ENCODE data around the gene TTLL9. TPM values are rescaled to one million over a fixed set of nuclear protein-coding genes. Genes with fewer than 3 reads are reported as not detected.
A peak's percentile ranks its signal among the peaks of the same experiment; 100 is the strongest.

Gene TTLL9
- total RNA-seq, 2 donors from 2014 or later, result not detected

DNA sequence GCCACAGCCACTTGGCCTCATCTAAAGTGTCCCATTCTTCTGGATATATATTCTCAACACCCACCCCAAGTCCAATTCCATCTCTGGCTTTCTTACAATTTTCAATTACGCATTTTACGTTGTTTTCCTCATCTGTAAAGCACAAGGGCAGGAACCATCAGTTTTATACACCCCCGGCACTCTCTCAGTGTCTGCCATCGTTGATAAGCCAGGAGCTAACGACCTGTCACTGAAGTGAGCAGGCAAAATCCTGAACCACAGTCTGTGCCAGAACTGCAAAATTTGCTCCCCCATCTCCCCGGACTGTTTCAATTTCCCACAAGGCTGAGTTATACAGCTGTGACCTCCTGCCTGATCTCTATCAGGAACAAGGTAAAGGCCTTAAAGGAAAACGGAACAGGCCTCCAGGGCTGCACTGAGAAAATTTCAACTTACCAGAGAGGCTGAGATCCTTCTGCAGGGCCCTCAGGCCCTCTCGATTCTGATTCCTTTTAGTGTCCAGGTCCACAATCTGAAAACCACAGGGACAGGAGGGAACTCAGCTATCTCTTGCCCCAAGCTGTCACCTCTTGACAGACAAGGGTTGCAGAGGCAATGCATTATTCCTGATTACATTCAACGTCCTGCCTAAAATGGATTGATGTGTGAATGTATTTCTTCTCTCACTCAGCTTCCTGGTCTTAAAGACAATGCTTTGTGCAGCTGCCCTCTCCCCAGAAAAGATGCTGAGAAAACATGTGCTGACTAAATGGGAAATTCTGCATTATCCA is 79.6 kb downstream of the TTLL9 start:
- no peak for DNase-seq (ENCODE audit: low spot score)
- H3K4me1 ChIP-seq (ENCODE audit: control insufficient read depth in 1 of 2, low read depth in 2 of 2), result peaks cover 11 to 20% of the 10 kb centered on the region in 2 donors
- TF ChIP-seq CTCF (IDR thresholded peaks at IDR 0.05), result no peak
- no peak overlapping the region for H3K27ac ChIP-seq
- no peak for ATAC-seq (ENCODE audit: insufficient number of reproducible peaks, low FRiP score, low read depth)
- no peaks in the 10 kb centered on the region for H3K9me3 ChIP-seq
- peaks cover 38% of the 10 kb centered on the region for H3K36me3 ChIP-seq
- H3K27me3 ChIP-seq (replicated peaks; ENCODE audit: insufficient read depth), result no peaks in the 10 kb centered on the region
- H3K4me3 ChIP-seq, result peak overlapping the region; percentile 84

DNA sequence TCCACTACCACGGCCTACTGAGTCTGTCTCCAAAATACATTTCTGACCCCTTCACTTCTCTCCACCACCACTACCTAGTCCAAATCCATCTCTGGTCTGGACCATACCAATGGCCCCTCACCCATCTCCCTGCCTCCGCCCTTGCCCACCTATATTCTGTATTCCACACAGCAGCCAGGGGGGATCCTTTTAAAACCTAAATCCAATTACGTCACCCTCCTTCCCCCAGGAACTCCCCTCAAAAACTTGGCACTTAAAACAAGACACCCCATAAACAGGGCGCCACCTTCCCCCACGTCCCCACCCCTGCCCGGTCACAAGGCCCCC is 80.7 kb downstream of the TTLL9 start:
- Histone ChIP-seq H3K4me3 (peak overlapping the region; percentile 84), H3K27ac (peak overlapping the region; percentile 51 to 59), H3K9me3 (no peaks in the 10 kb centered on the region), H3K27me3 (replicated peaks; ENCODE audit: insufficient read depth) (no peaks in the 10 kb centered on the region), H3K36me3 (peaks cover 27% of the 10 kb centered on the region), H3K4me1 (ENCODE audit: control insufficient read depth in 1 of 2, low read depth in 2 of 2) (peaks cover 11 to 20% of the 10 kb centered on the region in 2 donors)
- DNase-seq (ENCODE audit: low spot score), result no peak
- TF ChIP-seq CTCF (IDR thresholded peaks at IDR 0.05), result no peak
- ATAC-seq (ENCODE audit: insufficient number of reproducible peaks, low FRiP score, low read depth), result no peak

- peak; percentile 78 for ATAC-seq (ENCODE audit: insufficient number of reproducible peaks, low FRiP score, low read depth)
- H3K4me3 ChIP-seq, result peak within 1 kb of the TSS; percentile 84
- TF ChIP-seq CTCF (IDR thresholded peaks at IDR 0.05), result peak; percentile 88
- H3K27me3 ChIP-seq (replicated peaks; ENCODE audit: insufficient read depth), result no peaks in the 10 kb centered on the region
- H3K4me1 ChIP-seq (ENCODE audit: control insufficient read depth in 1 of 2, low read depth in 2 of 2), result peaks cover 11 to 20% of the 10 kb centered on the region in 2 donors
- H3K36me3 ChIP-seq, result peaks cover 21% of the 10 kb centered on the region
- H3K9me3 ChIP-seq, result no peaks in the 10 kb centered on the region
- H3K27ac ChIP-seq, result peak within 1 kb of the TSS; percentile 51 to 59
- DNase-seq (ENCODE audit: low spot score), result peak; percentile 82
Measured at GRCh38 chr20:31951530-31952453, 81.4 kb downstream of the TTLL9 start, which contains the start of gene PDRG1. Gene PDRG1 (minus strand): TSS chr20:31952046. CDS start chr20:31951961, 85 bp downstream.

DNA sequence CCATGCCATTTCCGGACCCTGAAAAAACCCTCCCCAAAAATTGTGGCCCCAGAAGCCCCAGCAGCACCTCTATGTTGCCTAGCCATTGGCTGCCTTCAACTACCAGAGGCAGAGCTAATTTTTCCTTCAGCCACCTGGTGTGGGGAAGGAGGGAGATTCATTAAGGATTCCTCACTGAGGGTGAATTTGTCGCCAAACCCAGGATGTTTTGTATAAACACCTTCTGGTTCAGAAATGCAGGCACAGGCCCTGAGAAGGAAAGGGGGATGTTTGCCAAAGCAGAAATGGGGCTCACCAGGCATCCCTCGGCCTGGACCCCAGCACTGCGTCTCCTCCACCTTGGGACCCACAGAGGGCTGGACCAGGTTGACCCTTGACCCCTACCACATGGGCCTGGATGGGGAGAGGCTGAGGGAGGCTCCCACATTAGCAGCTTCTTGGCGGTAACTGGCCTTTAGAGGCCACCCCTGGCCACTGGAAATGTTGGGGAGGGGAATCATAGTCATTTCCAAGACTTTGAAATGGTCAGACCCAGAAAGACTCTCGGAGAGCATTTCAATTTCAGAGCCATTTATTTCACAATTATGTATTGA is 83.2 kb downstream of the TTLL9 start:
- H3K27me3 ChIP-seq (replicated peaks; ENCODE audit: insufficient read depth), result no peaks in the 10 kb centered on the region
- no peaks in the 10 kb centered on the region for H3K9me3 ChIP-seq
- TF ChIP-seq CTCF (IDR thresholded peaks at IDR 0.05), result no peak
- no peak overlapping the region for H3K27ac ChIP-seq
- peaks cover 5% of the 10 kb centered on the region for H3K36me3 ChIP-seq
- H3K4me3 ChIP-seq, result no peak overlapping the region
- DNase-seq (ENCODE audit: low spot score), result no peak
- peaks cover 11 to 20% of the 10 kb centered on the region in 2 donors for H3K4me1 ChIP-seq (ENCODE audit: control insufficient read depth in 1 of 2, low read depth in 2 of 2)
- ATAC-seq (ENCODE audit: insufficient number of reproducible peaks, low FRiP score, low read depth), result no peak

- DNase-seq (ENCODE audit: low spot score), result no peak
- Histone ChIP-seq H3K4me1 (ENCODE audit: control insufficient read depth in 1 of 2, low read depth in 2 of 2) (peaks cover 11 to 20% of the 10 kb centered on the region in 2 donors), H3K9me3 (no peaks in the 10 kb centered on the region), H3K36me3 (no peaks in the 10 kb centered on the region), H3K27me3 (replicated peaks; ENCODE audit: insufficient read depth) (no peaks in the 10 kb centered on the region), H3K4me3 (no peak overlapping the region), H3K27ac (no peak overlapping the region)
- TF ChIP-seq CTCF (IDR thresholded peaks at IDR 0.05), result no peak
- no peak for ATAC-seq (ENCODE audit: insufficient number of reproducible peaks, low FRiP score, low read depth)
Measured at GRCh38 chr20:31954500-31954899, 84.1 kb downstream of the TTLL9 start.

Data from thoracic aorta (tissue), 2 donors.